Mononuclear cell (primary cell): ENCODE measurements around the gene CPNE6. TPM values are rescaled to one million over a fixed set of nuclear protein-coding genes. Genes with fewer than 3 reads are reported as not detected.
"Not testable (repeated sequence)": the region's sequence is repeated elsewhere in the genome, so short reads cannot be mapped to it uniquely, and the experiment has no call there.

ENCODE experiments used
- H3K27me3 ChIP-seq: 2 replicates; pipeline ENCODE4 v1.6.0; 2011; ENCODE audit warnings: low read length, control low read depth; ENCODE audit not compliant: insufficient read depth
- H3K4me1 ChIP-seq: 2 replicates; pipeline ENCODE4 v1.5.1; 2011; ENCODE audit warnings: mild to moderate bottlenecking, low read length, control low read depth; ENCODE audit not compliant: insufficient read depth
- H3K4me3 ChIP-seq: 2 replicates; pipeline ENCODE4 v1.5.1; 2011; ENCODE audit warnings: mild to moderate bottlenecking, low read length, moderate library complexity
- H3K9me3 ChIP-seq: 2 replicates; pipeline ENCODE4 v1.5.1; 2011; ENCODE audit warnings: low read depth, mild to moderate bottlenecking, control low read depth, low read length
- total RNA-seq: library from RNA; depleted of rRNA; stranded (reverse); fragments of >200 nt; gene quantifications from one replicate; pipeline ENCODE4 v1.2.3, GENCODE V29; 2012

The CPNE6 gene
- total RNA-seq = not detected

GRCh38 chr14:24071144-24071697 is at the start of gene CPNE6:
Gene CPNE6, plus strand, starts transcription at chr14:24071562. Its CDS starts 1,375 bp downstream, at chr14:24072937.
- H3K4me1 ChIP-seq = peaks cover 10% of the 10 kb centered on the region
- H3K27me3 ChIP-seq = no peaks in the 10 kb centered on the region
- H3K4me3 ChIP-seq = no peak within 1 kb of the TSS
- no peaks in the 10 kb centered on the region for H3K9me3 ChIP-seq

GRCh38 chr14:24024939-24025418 is 46.4 kb upstream of the CPNE6 start:
- not testable (repeated sequence) for H3K4me3 ChIP-seq, H3K27me3 ChIP-seq, H3K4me1 ChIP-seq, H3K9me3 ChIP-seq

- H3K27me3 ChIP-seq, H3K9me3 ChIP-seq, H3K4me3 ChIP-seq: not testable (repeated sequence)
- peaks cover 24% of the 10 kb centered on the region for H3K4me1 ChIP-seq
Observed at GRCh38 chr14:24029687-24030086, 41.7 kb upstream of the CPNE6 start.

GRCh38 chr14:24031331-24031730 is 40.0 kb upstream of the CPNE6 start:
- not testable (repeated sequence) for H3K9me3 ChIP-seq, H3K27me3 ChIP-seq, H3K4me3 ChIP-seq
- H3K4me1 ChIP-seq = peaks cover 27% of the 10 kb centered on the region

GRCh38 chr14:24032727-24033418 is 38.5 kb upstream of the CPNE6 start:
- Histone ChIP-seq H3K4me3 (no peak overlapping the region), H3K4me1 (peaks cover 33% of the 10 kb centered on the region), H3K27me3 (no peaks in the 10 kb centered on the region), H3K9me3 (no peaks in the 10 kb centered on the region)

- not testable (repeated sequence) for H3K27me3 ChIP-seq, H3K9me3 ChIP-seq, H3K4me3 ChIP-seq
- peaks cover 41% of the 10 kb centered on the region for H3K4me1 ChIP-seq
Observed at GRCh38 chr14:24035769-24036168, 35.6 kb upstream of the CPNE6 start.

- Histone ChIP-seq H3K9me3 (no peaks in the 10 kb centered on the region), H3K27me3 (no peaks in the 10 kb centered on the region), H3K4me3 (peak overlapping the region; percentile 42), H3K4me1 (peaks cover 41% of the 10 kb centered on the region)
Observed at GRCh38 chr14:24036169-24036962, 35.0 kb upstream of the CPNE6 start.

- H3K4me1 ChIP-seq = peaks cover 41% of the 10 kb centered on the region
Observed at GRCh38 chr14:24036963-24037657, 34.3 kb upstream of the CPNE6 start.

GRCh38 chr14:24037658-24038037 is 33.7 kb upstream of the CPNE6 start:
- Histone ChIP-seq H3K27me3 (no peaks in the 10 kb centered on the region), H3K4me1 (peaks cover 37% of the 10 kb centered on the region), H3K4me3 (no peak overlapping the region), H3K9me3 (no peaks in the 10 kb centered on the region)

More at GRCh38 chr14:24036963-24037657, 34.3 kb upstream of the CPNE6 start:
- not testable (repeated sequence) for H3K27me3 ChIP-seq, H3K9me3 ChIP-seq
- H3K4me3 ChIP-seq = peak overlapping the region; percentile 42

GRCh38 chr14:24038686-24039085 is 32.7 kb upstream of the CPNE6 start:
- no peak overlapping the region for H3K4me3 ChIP-seq
- H3K27me3 ChIP-seq = no peaks in the 10 kb centered on the region
- H3K4me1 ChIP-seq = peaks cover 26% of the 10 kb centered on the region
- H3K9me3 ChIP-seq = no peaks in the 10 kb centered on the region

- no peaks in the 10 kb centered on the region for H3K27me3 ChIP-seq
- peaks cover 14% of the 10 kb centered on the region for H3K4me1 ChIP-seq
- H3K9me3 ChIP-seq = no peaks in the 10 kb centered on the region
- H3K4me3 ChIP-seq = no peak overlapping the region
Observed at GRCh38 chr14:24040692-24041091, 30.7 kb upstream of the CPNE6 start.

GRCh38 chr14:24042746-24043145 is 28.6 kb upstream of the CPNE6 start:
- no peaks in the 10 kb centered on the region for H3K9me3 ChIP-seq
- no peak overlapping the region for H3K4me3 ChIP-seq
- no peaks in the 10 kb centered on the region for H3K27me3 ChIP-seq
- H3K4me1 ChIP-seq = peaks cover 9% of the 10 kb centered on the region

GRCh38 chr14:24049002-24049401 is 22.4 kb upstream of the CPNE6 start:
- not testable (repeated sequence) for H3K4me3 ChIP-seq, H3K27me3 ChIP-seq, H3K9me3 ChIP-seq
- H3K4me1 ChIP-seq = peaks cover 45% of the 10 kb centered on the region

GRCh38 chr14:24050753-24051152 is 20.6 kb upstream of the CPNE6 start:
- H3K4me3 ChIP-seq, H3K9me3 ChIP-seq, H3K27me3 ChIP-seq: not testable (repeated sequence)
- H3K4me1 ChIP-seq = peaks cover 45% of the 10 kb centered on the region
